ENCODE results near the gene MTURN.

GRCh38 chr7:30162622-30163124 is 27.9 kb downstream of the MTURN start:
- TF ChIP-seq, protein P1, sequence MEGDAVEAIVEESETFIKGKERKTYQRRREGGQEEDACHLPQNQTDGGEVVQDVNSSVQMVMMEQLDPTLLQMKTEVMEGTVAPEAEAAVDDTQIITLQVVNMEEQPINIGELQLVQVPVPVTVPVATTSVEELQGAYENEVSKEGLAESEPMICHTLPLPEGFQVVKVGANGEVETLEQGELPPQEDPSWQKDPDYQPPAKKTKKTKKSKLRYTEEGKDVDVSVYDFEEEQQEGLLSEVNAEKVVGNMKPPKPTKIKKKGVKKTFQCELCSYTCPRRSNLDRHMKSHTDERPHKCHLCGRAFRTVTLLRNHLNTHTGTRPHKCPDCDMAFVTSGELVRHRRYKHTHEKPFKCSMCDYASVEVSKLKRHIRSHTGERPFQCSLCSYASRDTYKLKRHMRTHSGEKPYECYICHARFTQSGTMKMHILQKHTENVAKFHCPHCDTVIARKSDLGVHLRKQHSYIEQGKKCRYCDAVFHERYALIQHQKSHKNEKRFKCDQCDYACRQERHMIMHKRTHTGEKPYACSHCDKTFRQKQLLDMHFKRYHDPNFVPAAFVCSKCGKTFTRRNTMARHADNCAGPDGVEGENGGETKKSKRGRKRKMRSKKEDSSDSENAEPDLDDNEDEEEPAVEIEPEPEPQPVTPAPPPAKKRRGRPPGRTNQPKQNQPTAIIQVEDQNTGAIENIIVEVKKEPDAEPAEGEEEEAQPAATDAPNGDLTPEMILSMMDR (IDR thresholded peaks at IDR 0.05), result no peak
- TF ChIP-seq POLR2A (IDR thresholded peaks at IDR 0.05), result no peak

Data from Peyer's patch (tissue), 4 donors.